GM10248 (cell line): ENCODE results near the gene MAP4K1.

Source experiments
- CTCF ChIA-PET: fragments of 300-600 bp; sonication (Branson Sonifier 250); formaldehyde crosslinking; extraction: SDS; loops from one replicate; lab custom pipeline; 2021; ENCODE audit warnings: antibody characterized with exemption; lab: Yijun Ruan, JAX
- POLR2A ChIA-PET: fragments of 350-650 bp; sonication (Branson Sonifier 250); formaldehyde crosslinking; extraction: SDS; loops from one replicate; lab custom pipeline; 2020; ENCODE audit warnings: antibody characterized with exemption; lab: Yijun Ruan, JAX
- DNase-seq: peaks from one replicate; pipeline ENCODE4 v3.0.0; 2012; ENCODE audit errors: extremely low spot score
- CTCF ChIP-seq: IDR thresholded peaks from 2 replicates; pipeline ENCODE4 v1.5.1; 2012; ENCODE audit warnings: mild to moderate bottlenecking, low read depth; ENCODE audit errors: extremely low read depth, missing control alignments, control extremely low read depth

MAP4K1 gene

GRCh38 chr19:38653028-38653571, 35.3 kb upstream of the MAP4K1 start:
- ChIA-PET CTCF (interaction anchor here (1.0 to 3.2 kb wide), 3 partner anchors 17 to 109 kb away, joined by 3 to 9 read pairs (median 3); no protein-coding TSS in a partner anchor), POLR2A (interaction anchor here (0.5 to 1.1 kb wide), 2 partner anchors 10 to 19 kb away, joined by 3 read pairs; no protein-coding TSS in a partner anchor)
- no peak for TF ChIP-seq CTCF
- DNase-seq, result no peak

GRCh38 chr19:38650911-38651584, 33.3 kb upstream of the MAP4K1 start:
- no peak for DNase-seq
- no peak for TF ChIP-seq CTCF
- ChIA-PET POLR2A (no interaction called here), CTCF (interaction anchor here (1.3 kb wide), 1 partner anchor 23 kb away, joined by 3 read pairs; no protein-coding TSS in a partner anchor)

GRCh38 chr19:38650172-38650775, 32.5 kb upstream of the MAP4K1 start:
- CTCF ChIA-PET, result interaction anchor here (0.8 to 8.0 kb wide), 2 partner anchors 15 to 20 kb away, joined by 3 to 86 read pairs; no protein-coding TSS in a partner anchor
- TF ChIP-seq CTCF, result no peak
- POLR2A ChIA-PET, result no interaction called here
- no peak for DNase-seq

DNA sequence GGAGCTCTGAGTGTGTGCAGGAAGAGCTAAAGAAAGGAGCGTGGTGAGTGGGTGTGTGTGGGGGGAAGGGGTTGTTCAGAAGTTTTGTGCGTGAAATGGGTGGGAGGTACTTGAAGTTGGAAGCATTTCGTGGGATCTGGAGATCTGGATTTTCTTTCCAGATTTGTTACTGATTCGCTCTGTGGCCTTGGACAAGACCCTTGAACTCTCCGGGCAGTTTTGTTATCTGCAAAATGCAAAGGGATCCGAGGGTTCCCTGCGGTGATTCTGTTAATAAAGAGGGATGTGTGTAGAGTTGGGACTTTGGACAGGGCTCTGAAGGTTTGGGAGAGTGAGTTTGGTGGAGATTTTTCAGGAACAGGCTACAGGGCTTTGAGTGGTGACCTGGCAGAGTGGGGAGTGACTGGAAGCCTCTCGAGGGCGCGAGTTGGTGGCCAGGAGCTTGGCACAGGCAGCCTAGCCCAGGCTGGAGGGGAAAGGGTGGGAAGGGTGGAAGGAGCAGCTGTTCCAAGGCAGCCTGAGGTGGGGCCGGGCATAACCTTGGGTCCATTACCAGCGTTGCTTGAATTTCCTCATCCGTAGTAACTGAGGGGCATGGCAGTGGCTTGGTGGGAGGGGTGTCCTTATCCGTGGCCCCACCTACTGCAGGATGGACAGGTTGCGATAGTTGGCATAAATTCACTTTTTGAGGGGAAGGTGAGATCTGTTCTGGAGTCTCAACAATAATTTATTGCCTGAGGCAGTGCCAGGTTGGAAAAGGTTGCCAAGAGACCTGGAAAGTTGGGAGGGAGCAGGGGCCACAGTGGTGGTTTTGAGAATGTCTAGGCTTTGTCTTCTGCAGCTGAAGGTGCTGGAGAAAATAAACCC, 31.8 kb upstream of the MAP4K1 start:
- CTCF ChIA-PET, result interaction anchor here (0.8 to 8.0 kb wide), 3 partner anchors 14 to 281 kb away, joined by 3 to 86 read pairs (median 5); partner anchors contain the start of genes MRPS12 and SARS2
- no peak for DNase-seq
- no peak for TF ChIP-seq CTCF
- POLR2A ChIA-PET, result no interaction called here

DNA sequence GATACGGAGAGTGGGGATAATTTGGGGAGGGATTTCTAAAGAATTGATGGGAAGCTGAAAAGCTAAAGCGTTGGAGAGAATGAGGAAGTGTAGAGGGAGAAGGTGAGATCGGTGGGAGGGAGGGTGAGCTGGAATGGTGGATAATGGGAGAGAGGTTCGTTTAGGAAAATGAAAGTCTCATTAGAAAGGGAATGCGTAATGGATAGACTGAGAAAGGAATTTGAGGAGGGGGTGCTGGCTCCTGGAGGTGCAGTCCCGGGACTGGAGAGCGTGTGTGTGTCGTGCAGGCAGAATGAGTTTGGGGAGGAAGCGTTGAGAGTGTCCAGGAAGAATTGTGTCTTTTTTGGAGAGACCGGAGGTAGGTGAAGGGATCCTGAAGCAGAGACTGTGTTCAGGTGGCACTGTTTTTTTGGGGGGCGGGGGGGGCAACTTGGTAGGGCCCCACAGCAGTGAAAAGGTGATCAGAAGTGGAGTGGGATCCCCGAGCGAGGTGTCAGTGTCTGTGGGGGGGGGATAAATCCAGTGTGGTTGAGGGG, 31.1 kb upstream of the MAP4K1 start:
- ChIA-PET CTCF (interaction anchor here (1.1 to 8.0 kb wide), 2 partner anchors 14 to 281 kb away, joined by 5 to 86 read pairs; partner anchors contain the start of genes MRPS12 and SARS2), POLR2A (no interaction called here)
- TF ChIP-seq CTCF, result no peak
- no peak for DNase-seq
